Measurements from ENCODE around the gene SLC22A5.

GRCh38 chr5:132334812-132335211 lies 34.7 kb upstream of the SLC22A5 start:
- no peak for TF ChIP-seq CTCF (optimal IDR thresholded peaks at IDR 0.05 in 1 of 3, IDR thresholded peaks at IDR 0.05 in 1 of 3, conservative IDR thresholded peaks at IDR 0.05 in 1 of 3; ENCODE audit: extremely low read depth in 1 of 3, insufficient read depth in 2 of 3, low read length in 3 of 3)
- no peak for TF ChIP-seq EZH2 (IDR thresholded peaks at IDR 0.05; ENCODE audit: low read length)

Data from keratinocyte (primary cell).